ENCODE measurements around the gene EDN2.

The EDN2 gene

DNA sequence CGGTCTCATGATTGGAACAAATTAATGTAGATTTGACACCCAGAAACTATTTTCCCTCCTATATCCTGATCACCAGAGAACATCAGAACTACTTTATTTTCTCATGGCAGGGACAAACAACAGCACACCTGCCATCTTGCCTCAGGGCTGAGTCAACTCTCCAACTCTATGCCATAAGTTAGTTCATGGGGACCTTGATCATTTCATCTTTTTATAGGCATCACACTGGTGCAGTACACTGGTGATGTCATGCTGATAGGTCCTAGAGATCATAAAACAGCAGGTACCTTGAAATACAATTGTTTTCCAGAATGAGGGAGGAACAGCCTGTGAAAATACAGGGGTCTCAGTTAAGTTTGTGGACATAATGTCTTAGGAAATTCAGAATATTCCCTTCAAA lies 45.8 kb downstream of the EDN2 start:
- DNase-seq (ENCODE audit: low read depth in 2 of 2) = no peak

DNA sequence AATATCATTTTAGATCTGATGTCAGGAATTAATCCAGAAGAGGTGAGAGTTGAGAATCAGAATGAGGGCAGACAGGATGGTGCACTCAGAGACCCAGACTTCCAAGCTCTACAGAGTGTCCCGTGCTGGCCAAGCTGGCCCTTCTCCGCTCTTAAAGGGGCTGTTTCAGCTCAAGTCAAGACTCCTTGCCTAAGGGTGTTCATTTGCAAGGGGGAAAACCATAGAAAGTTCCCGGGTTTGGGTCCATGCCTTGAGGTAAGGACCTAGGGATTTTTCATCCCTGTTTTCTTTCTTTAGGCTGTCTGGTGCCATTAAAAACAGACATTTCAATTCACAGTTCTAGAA lies 47.5 kb downstream of the EDN2 start:
- no peak for DNase-seq (ENCODE audit: low read depth in 2 of 2)

DNA sequence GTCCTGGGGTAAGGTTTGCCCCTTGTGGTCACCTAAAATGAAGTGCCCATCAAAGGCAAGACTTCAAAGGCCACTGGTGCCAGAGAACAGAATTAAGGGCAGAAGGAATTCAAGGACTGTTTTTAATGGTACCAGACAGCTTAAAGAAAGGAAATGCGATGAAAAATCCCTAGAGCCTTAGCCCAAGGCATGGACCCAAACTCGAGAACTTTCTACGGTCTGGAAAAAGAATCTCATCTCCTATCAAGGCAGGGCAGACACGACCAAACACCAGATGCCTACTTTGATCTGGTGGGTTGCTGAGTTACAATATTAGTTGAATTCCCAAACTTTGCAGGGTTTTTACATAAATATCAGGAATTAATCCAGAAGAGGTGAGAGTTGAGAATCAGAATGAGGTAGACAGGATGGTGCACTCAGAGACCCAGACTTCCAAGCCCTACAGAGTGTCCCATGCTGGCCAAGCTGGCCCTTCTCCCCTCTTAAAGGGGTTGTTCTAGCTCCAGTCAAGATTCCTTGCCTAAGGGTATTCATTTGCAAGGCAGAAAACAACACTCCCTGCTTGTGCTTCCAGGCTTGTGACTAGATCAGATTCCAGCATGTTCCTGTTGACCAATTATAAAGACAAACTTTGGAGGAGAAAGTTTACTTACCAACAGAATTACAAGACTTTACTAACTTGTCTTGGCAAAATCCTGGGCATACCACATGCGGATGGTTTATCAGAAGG lies 48.0 kb downstream of the EDN2 start:
- no peak for DNase-seq (ENCODE audit: low read depth in 2 of 2)

DNA sequence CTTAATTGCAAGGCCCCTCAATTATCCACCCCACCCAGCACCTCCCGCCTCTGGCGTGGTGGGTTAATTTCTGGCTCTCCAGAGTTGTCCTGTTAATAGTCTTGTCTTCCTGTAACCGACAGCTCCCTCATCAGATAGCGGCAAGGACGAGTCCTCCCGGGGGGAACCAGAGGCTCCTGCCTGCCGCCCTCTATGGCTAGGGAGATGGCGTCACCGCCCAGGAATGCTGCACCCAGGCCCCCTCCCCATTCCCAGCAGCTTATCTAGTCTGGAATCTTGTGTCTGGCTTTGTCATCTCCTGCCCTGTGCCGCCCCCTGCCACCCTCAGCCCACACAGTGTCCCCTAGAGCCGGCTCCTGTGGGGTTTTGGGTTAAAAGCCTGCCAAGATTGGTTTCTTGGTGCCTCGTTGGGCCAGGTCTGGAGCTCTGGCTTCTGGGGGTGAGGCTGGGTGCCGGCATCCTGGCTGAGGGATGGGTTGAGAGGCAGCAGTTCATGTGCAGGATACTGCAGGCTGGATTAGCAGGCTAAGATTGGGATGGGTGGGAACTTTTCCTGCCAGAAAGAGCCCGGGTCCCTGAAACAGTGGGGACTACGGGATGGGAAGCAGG lies 48.8 kb downstream of the EDN2 start:
- DNase-seq (ENCODE audit: low read depth in 2 of 2) = no peak

DNA sequence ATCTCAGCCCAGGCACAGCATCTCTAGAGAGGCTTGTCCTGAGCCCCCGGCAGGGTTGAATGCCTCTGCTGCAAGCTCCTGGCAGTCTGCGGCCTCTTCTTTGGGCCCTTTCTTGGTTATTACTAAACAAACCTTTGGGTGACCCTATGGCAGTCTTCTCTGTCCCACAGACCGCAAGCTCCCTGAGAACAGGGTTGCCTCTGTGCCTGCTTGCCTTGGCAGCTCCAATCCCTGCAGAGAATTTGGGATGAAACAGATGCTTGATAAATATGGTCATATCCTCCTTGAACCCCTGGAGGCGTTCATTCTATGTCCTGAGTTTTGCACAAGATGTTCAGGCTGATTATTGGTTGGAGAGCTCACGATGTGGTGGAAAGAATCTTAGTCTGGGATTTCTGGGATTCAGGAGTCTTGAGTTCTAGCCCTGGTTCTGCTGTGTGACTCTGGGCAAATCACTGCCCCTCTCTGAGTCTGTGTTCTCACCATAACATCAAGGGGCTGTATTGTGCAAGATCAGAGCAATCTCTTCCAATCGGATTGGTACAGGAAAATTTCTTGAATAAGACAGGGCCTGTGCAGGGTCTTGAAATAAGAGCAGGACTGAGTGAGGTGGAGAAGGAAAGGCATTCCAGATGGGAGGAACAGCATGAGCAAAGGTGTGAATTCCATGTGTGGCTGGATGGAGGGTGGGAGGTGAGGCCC lies 49.6 kb downstream of the EDN2 start:
- no peak for DNase-seq (ENCODE audit: low read depth in 2 of 2)

DNA sequence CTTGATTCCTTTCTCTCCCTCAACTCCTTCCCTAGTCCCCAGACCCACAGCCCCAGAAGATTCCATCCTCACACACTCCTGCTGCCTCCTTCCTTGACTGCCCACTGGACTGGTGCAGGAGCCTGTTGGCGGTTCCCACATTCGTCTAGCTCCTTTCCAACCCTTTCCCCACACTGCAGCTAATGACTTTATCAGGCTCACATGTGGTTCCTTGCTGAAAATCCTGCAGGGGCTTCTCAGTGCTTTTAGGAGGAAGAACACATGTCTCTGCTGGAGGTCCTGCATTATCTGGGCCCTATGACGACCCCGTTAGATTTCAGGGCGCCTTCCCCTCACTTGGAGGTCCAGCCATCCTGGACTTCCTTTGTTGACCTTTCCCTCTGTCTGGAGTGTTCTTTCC lies 50.2 kb downstream of the EDN2 start:
- no peak for DNase-seq (ENCODE audit: low read depth in 2 of 2)

DNA sequence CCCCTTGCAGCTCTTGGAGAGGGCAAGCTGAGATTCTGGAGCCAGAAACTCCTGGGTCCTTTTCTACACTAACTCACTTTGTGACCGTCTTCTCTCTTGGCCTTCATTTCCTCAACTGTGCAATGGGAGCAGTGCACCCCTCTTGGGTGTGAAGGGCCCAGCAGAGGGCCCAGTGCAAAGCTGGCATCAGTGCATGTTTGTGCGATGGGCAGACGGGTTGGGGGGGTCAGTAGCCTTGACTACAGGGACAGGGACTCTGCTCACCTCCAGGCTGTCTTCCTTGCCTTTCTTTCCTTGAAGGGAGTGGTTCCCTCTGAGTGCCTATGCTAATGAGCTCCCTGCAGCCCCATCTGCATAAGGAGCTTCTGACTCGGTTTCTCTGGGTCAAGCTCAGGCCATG lies 51.0 kb downstream of the EDN2 start:
- no peak for DNase-seq (ENCODE audit: low read depth in 2 of 2)

DNA sequence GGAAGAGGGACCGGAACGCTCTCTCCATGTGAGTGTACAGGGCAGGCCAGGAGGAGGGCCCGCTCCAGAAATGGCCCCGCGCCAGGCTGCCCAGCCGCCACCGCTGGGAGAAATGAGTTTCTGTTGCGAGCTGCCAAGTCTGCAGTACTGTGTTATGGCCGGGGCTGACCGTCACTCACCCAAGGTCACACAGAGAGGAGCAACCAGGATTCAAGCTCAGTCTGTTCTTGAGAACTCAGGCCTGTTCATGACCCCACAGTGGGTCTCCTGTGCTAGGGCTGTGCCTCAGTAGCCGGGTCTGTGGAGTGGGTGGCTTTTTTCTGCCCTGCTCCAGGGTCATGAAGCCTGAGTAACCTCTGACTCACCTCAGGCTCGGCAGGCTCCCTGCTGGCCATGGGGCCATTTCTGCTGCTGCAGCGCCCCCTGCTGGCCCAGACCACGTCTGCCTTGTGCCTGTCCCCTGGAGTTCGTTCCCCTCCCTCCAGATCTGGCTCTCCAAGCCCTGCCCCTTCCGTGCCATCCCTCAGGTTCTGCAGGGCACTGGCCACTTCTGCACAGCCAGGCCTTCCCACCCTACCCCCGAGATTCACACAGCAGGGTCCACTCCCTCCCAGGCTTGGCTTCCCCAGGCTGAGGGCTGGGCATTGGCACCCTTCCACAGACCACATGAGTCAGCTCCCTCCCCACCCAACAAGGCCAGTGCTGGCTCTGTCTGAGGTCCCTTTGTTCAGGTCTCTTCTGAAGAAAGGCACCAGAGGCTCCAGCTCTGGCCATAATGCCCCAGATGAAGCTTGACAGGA lies 51.8 kb downstream of the EDN2 start:
- DNase-seq (ENCODE audit: low read depth in 2 of 2) = peak; percentile 48 to 54

DNA sequence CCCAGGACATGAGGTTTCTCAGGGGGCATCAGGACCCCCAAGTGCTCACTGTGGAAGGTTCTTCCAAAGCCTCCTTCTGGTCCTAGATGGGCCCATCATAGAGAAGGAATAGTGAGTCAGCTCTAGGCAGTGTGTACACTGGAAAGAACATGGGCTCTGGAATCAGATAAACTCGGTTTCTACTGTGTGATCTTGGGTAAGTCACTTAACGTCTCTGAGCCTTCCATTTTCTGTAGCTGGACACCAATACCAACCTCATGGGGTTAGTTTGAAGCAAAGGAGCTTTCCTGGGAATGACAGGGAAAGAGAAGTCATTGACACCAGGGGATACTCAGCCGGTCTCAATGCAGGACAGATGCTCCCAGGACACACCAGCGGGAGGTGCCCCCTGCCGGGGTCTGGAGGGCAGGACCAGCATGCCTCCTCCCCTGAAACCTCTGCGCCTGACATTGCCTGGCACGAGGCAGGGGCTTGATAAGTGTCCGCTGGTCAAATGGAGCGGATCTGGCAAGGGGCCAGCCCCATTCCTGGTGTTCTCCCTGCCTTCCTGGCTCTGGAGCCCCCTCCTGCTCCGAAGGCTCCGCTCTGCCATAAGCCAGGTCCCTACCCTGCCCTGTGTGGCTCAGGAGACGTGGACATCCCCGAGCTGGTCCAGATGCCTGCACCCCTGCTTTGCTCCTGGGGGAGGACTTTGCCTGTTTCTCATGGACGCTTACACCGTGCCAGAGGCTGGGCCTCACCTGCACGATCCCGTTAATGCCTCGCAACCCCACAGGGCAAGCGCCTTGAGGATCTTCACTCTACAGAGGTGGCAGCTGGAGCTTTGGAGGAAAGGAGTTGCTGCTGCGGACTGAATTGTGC lies 52.8 kb downstream of the EDN2 start:
- DNase-seq (ENCODE audit: low read depth in 2 of 2) = no peak

DNA sequence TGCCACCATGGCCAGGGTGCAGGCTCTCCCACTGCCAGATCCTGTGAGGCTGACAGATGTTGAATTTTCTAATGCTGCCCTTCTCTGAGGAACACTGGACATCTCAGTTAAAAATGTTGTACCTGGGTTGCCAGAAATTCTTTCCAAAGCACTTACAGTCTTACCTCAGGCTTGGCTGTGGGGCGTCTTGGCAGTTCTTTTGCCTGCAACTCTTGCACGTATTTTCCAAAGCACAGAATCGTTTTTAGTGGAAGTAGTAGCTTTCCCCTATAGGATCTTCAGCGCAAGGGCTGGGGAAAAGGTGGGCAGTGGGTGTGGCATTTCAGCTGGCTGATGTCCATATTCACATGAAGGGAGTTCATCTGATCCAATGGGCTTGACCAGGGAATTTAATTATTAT lies 53.9 kb downstream of the EDN2 start:
- no peak for DNase-seq (ENCODE audit: low read depth in 2 of 2)

DNA sequence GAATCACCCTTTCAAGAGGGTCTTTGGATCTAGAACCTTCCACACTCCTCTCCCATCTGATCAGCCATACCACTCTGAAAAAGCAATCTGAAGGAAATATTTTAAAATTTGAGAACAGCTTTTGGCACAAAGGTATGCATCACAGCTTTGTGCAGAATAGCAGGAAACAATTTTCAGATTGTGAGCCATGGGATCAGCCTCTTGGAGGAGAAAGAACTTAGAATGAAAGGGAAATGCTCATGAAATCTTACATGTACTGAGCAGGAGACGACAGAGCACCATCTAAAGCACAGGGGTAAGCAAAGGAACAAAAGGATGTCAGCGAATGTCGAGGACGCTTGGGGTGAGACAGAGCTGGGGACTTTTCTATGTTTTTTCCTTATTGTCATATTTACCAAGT lies 54.4 kb downstream of the EDN2 start:
- DNase-seq (ENCODE audit: low read depth in 2 of 2) = no peak

DNA sequence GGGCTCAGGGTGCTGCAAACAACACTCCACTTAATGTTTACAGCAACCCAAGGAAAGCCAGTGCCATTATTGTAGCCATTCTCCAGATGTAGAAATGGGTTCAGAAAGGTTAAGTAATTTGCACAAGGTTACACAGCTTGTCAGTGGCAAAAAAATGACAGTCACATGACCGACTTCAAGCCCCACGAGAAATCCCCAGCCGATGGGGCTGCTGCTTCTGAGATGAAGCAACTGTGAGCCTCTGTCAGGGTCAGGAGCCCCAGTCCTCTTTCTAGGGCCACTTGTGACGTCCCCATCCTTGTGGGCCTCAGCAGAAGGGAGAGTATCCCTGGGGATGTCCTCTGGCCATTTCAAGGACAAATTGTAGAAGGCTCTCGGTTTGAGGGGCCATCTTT lies 54.8 kb downstream of the EDN2 start:
- no peak for DNase-seq (ENCODE audit: low read depth in 2 of 2)

Measured in stimulated activated CD8-positive, alpha-beta memory T cell treated with anti-CD3 and anti-CD28 coated beads, Interleukin-7, amount 100 ng/mL, for 4 hours (primary cell).